ENCODE data around the gene PCDH9.

GRCh38 chr13:67130444-67130843 lies 99.7 kb downstream of the PCDH9 start:
- TF ChIP-seq CTCF (IDR thresholded peaks at IDR 0.05 in 8 of 11, conservative IDR thresholded peaks at IDR 0.05 in 3 of 11) (no peak), POLR2A (IDR thresholded peaks at IDR 0.05) (no peak)
